NCI-H748 treated with DMSO at 0.1 percent for 48 hours (cell line): ENCODE measurements around the gene IBA57.
A peak's percentile ranks its signal among the peaks of the same experiment; 100 is the strongest.
"Not testable (repeated sequence)": the region's sequence is repeated elsewhere in the genome, so short reads cannot be mapped to it uniquely, and the experiment has no call there.

Experiments
- DNase-seq: peaks from one replicate; lab custom pipeline; 2025; lab: John Stamatoyannopoulos, UW

Gene IBA57

GRCh38 chr1:228212966-228213844 is 47.6 kb downstream of the IBA57 start:
- DNase-seq: peak; percentile 35

- no peak for DNase-seq
Observed at GRCh38 chr1:228213917-228214808, 48.6 kb downstream of the IBA57 start.

- no peak for DNase-seq
Observed at GRCh38 chr1:228214921-228215662, 49.5 kb downstream of the IBA57 start.

- DNase-seq: no peak
Observed at GRCh38 chr1:228215663-228216116, 50.1 kb downstream of the IBA57 start.

GRCh38 chr1:228216371-228217320 is 51.0 kb downstream of the IBA57 start:
- DNase-seq: no peak

- no peak for DNase-seq
Observed at GRCh38 chr1:228217551-228218344, 52.1 kb downstream of the IBA57 start.

- no peak for DNase-seq
Observed at GRCh38 chr1:228218513-228219244, 53.1 kb downstream of the IBA57 start.

GRCh38 chr1:228219245-228219961 is 53.8 kb downstream of the IBA57 start:
- DNase-seq: no peak

- no peak for DNase-seq
Observed at GRCh38 chr1:228219962-228220780, 54.6 kb downstream of the IBA57 start.

GRCh38 chr1:228221097-228221496 is 55.5 kb downstream of the IBA57 start:
- DNase-seq: not testable (repeated sequence)

- DNase-seq: no peak
Observed at GRCh38 chr1:228222548-228222947, 56.9 kb downstream of the IBA57 start.

GRCh38 chr1:228224198-228225164 is 58.9 kb downstream of the IBA57 start:
- DNase-seq: no peak

- no peak for DNase-seq
Observed at GRCh38 chr1:228225165-228225710, 59.6 kb downstream of the IBA57 start.

- no peak for DNase-seq
Observed at GRCh38 chr1:228225740-228226139, 60.1 kb downstream of the IBA57 start.

GRCh38 chr1:228226141-228226874 is 60.7 kb downstream of the IBA57 start:
- no peak for DNase-seq
